Progenitor cell of endocrine pancreas (in vitro differentiated cells): ENCODE results near the gene ABCB4. TPM values are rescaled to one million over a fixed set of nuclear protein-coding genes. Genes with fewer than 3 reads are reported as not detected.
A peak's percentile ranks its signal among the peaks of the same experiment; 100 is the strongest.

ENCODE experiments used
- DNase-seq: peaks from one replicate; pipeline ENCODE4 v3.0.0; 2021; ENCODE audit warnings: low spot score; ENCODE audit not compliant: unreplicated experiment
- H3K27ac Mint-ChIP-seq: 2 replicates; pipeline ENCODE4 v1.8.0; 2021; ENCODE audit warnings: mild to moderate bottlenecking, moderate library complexity, mixed read lengths
- H3K27me3 Mint-ChIP-seq: 2 replicates; pipeline ENCODE4 v1.8.0; 2021; ENCODE audit warnings: mixed read lengths
- H3K36me3 Mint-ChIP-seq: 2 replicates; pipeline ENCODE4 v1.8.0; 2022; ENCODE audit warnings: mixed read lengths; ENCODE audit not compliant: insufficient read depth
- H3K4me1 Mint-ChIP-seq: 2 replicates; pipeline ENCODE4 v1.8.0; 2021; ENCODE audit warnings: low read depth, mixed read lengths
- H3K4me3 Mint-ChIP-seq: 2 replicates; pipeline ENCODE4 v1.8.0; 2021; ENCODE audit warnings: low read depth, mild to moderate bottlenecking, moderate library complexity, mixed read lengths
- H3K9me3 Mint-ChIP-seq: 2 replicates; pipeline ENCODE4 v1.8.0; 2021; ENCODE audit warnings: low read depth, mixed read lengths
- total RNA-seq: library from RNA; stranded (reverse); gene quantifications from 2 replicates; pipeline ENCODE4 v1.2.1, GENCODE V29; 2021
- TF ChIP-seq, protein P1 (sequence below): fragments of 200-600 bp; sonication (generic); IDR thresholded peaks from one replicate; pipeline ENCODE4 v1.5.0; 2021; ENCODE audit warnings: antibody characterized with exemption, mild to moderate bottlenecking; ENCODE audit not compliant: unreplicated experiment

Gene ABCB4
- total RNA-seq, 1 donor from 2014 or later, result 0.65 TPM

DNA sequence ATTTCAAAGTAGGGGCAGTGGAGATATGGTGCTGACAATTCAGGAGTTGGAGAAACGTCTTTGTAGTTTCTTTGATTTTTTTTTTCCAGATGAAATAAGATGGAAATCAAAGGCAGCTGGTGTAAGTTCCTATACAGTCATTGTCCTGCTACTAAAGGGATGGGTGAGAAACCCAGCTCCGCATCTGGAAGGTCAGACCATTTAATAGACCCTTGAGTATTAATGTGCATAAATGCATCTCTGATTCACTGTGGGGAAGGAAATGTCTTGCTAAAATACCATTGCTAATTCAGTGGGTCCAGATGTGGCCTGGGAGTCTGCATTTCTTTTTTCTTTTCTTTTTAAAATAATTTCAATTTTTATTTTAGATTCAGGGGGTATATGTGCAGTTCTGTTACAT is 15.5 kb downstream of the ABCB4 start:
- DNase-seq, result no peak
- Mint-ChIP-seq H3K4me1 (peaks cover 17% of the 10 kb centered on the region), H3K27ac (no peak overlapping the region), H3K9me3 (no peaks in the 10 kb centered on the region), H3K36me3 (no peaks in the 10 kb centered on the region), H3K4me3 (no peak overlapping the region), H3K27me3 (no peaks in the 10 kb centered on the region)
- TF ChIP-seq, protein P1, sequence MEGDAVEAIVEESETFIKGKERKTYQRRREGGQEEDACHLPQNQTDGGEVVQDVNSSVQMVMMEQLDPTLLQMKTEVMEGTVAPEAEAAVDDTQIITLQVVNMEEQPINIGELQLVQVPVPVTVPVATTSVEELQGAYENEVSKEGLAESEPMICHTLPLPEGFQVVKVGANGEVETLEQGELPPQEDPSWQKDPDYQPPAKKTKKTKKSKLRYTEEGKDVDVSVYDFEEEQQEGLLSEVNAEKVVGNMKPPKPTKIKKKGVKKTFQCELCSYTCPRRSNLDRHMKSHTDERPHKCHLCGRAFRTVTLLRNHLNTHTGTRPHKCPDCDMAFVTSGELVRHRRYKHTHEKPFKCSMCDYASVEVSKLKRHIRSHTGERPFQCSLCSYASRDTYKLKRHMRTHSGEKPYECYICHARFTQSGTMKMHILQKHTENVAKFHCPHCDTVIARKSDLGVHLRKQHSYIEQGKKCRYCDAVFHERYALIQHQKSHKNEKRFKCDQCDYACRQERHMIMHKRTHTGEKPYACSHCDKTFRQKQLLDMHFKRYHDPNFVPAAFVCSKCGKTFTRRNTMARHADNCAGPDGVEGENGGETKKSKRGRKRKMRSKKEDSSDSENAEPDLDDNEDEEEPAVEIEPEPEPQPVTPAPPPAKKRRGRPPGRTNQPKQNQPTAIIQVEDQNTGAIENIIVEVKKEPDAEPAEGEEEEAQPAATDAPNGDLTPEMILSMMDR, result no peak

DNA sequence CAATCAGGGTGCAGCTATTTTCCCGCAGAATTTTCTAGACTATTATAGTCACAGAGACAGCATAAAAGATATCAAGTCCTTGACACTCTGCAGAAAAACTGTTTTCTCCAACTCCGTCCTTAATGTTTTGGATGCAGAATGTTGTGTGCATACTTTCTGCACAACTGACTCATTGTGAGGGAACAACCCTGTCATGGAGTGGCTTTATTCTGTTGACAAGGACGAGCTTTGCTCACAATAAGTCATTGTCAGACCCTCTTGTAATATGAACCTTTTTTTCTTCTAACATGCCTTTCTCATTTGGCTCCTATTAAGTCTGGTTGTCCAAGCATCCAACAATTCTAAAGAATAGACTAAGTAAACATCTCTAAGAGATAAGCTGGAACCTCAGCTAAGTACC is 17.3 kb downstream of the ABCB4 start:
- no peaks in the 10 kb centered on the region for H3K9me3 Mint-ChIP-seq
- H3K36me3 Mint-ChIP-seq, result no peaks in the 10 kb centered on the region
- no peak for DNase-seq
- TF ChIP-seq, protein P1, result no peak
- no peak overlapping the region for H3K4me3 Mint-ChIP-seq
- no peaks in the 10 kb centered on the region for H3K27me3 Mint-ChIP-seq
- H3K27ac Mint-ChIP-seq, result no peak overlapping the region
- H3K4me1 Mint-ChIP-seq, result peaks cover 12% of the 10 kb centered on the region

DNA sequence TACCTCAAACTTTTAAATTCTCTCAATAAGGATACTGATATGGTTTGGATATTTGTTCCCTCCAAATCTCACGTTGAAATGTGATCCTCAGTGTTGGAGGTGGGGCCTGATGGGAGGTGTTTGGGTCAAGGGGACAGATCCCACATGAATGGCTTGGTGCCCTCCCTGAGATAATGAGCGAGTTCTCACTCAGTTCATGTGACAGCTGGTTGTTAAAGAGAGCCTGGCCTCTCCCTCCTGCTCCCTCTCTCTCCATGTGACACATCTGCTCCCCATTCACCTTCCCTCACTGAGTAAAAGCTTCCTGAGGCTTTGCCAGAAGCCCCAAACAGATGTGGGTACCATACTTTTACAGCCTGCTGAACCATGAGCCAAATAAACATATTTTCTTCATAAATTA is 19.2 kb downstream of the ABCB4 start:
- H3K27me3 Mint-ChIP-seq, result no peaks in the 10 kb centered on the region
- peak overlapping the region; percentile 35 for H3K27ac Mint-ChIP-seq
- H3K36me3 Mint-ChIP-seq, result no peaks in the 10 kb centered on the region
- no peak for DNase-seq
- H3K4me3 Mint-ChIP-seq, result no peak overlapping the region
- H3K9me3 Mint-ChIP-seq, result no peaks in the 10 kb centered on the region
- TF ChIP-seq, protein P1, result no peak
- H3K4me1 Mint-ChIP-seq, result peaks cover 12% of the 10 kb centered on the region

DNA sequence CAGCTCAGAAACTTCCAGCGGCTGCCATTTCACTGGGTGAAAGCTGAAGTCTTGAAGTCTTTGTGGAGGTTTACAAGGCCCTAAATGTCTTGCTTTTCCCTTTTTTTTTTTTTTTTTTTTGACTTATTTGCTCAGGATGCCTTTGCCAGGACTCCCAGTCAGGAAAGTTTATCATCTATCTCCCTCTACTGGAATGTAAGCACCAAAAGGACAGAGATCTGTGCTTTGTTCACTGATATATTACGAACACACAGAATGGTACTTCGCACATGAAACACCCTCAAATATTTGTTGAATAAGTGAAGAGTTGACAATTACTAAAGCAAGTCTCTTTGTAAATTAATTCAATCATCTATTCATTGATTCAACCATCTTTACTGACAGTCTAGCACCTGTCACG is 23.2 kb downstream of the ABCB4 start:
- no peak for DNase-seq
- Mint-ChIP-seq H3K4me1 (peaks cover 11% of the 10 kb centered on the region), H3K27ac (no peak overlapping the region), H3K4me3 (no peak overlapping the region), H3K27me3 (no peaks in the 10 kb centered on the region), H3K9me3 (no peaks in the 10 kb centered on the region), H3K36me3 (no peaks in the 10 kb centered on the region)
- TF ChIP-seq, protein P1, result no peak

DNA sequence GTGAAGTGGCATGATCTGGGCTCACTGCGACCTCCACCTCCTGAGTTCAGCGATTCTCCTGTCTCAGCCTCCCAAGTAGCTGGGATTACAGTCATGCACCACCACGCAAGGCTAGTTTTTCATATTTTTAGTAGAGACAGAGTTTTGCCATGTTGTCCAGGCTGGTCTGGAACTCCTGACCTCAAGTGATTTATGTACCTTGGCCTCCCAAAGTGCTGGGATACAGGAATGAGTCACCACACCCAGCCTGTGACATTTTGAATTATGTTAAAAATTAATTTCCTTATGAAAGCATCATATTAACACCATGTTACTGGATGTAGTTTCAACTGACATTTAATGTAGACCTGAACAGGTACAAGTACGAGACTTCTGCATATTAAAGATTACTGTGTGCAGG is 24.3 kb downstream of the ABCB4 start:
- Mint-ChIP-seq H3K4me3 (no peak overlapping the region), H3K27ac (no peak overlapping the region), H3K27me3 (no peaks in the 10 kb centered on the region), H3K9me3 (no peaks in the 10 kb centered on the region), H3K36me3 (no peaks in the 10 kb centered on the region), H3K4me1 (peaks cover 7% of the 10 kb centered on the region)
- TF ChIP-seq, protein P1, result no peak
- no peak for DNase-seq
